HG03469 (cell line): ENCODE data around the gene PCDHGB5.

Experiments used
- ATAC-seq: cut with Tn5 transposase; IDR thresholded peaks from one replicate; pipeline ENCODE4 v1.9.1; 2021; ENCODE audit warnings: mild to moderate bottlenecking, moderate library complexity, moderate number of reproducible peaks; ENCODE audit not compliant: unreplicated experiment

Gene PCDHGB5

DNA sequence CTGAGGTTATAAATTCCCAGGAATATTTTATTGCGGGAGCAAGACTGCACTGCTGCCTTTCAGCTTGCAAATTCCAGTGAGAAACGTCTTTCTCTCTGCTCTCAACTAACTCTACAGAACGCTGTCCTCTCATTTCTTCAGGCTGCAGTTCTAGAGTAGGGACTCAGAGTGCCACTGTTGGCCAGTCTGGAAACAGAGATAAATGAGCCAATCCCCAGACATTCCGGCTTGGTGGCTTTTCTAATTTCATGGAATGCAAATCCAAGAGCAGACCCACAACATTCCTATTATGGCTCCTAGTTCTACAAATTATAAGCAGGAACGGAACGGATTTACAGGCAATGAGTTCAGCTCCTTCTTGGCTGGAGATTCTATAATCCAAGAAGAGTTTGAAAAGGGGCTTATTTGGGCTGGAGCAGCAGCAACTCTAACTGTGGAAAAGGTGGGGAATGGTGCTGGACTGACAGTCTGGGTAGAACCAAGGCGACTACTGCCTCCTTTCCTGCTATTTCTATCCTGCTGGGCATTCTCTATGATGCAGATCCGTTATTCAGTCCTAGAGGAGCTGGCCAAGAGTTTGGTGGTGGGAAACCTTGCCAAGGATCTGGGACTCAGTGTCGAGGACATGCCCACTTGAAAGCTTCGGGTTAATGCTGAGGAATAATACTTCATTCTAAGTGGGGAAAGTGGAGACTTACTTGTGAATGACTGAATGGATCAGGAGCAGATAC lies 41.8 kb downstream of the PCDHGB5 start:
- no peak for ATAC-seq

DNA sequence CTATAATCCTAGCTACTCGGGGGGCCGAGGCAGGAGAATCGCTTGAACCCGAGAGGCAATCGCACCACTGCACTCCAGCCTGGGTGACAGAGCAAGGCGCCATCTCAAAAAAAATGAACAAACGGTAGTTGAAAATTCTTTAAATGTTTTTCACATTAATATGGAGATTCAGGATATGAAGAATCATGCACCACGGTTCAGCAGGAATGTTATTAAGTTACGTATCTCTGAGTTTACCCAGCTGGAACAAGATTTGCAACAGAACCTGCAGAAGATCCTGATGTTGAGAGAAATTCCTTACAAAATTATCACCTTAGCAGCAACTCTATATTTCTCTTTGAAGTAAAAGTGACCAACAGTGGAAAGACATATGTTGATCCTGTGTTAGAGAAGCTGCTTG lies 42.6 kb downstream of the PCDHGB5 start:
- ATAC-seq = no peak

DNA sequence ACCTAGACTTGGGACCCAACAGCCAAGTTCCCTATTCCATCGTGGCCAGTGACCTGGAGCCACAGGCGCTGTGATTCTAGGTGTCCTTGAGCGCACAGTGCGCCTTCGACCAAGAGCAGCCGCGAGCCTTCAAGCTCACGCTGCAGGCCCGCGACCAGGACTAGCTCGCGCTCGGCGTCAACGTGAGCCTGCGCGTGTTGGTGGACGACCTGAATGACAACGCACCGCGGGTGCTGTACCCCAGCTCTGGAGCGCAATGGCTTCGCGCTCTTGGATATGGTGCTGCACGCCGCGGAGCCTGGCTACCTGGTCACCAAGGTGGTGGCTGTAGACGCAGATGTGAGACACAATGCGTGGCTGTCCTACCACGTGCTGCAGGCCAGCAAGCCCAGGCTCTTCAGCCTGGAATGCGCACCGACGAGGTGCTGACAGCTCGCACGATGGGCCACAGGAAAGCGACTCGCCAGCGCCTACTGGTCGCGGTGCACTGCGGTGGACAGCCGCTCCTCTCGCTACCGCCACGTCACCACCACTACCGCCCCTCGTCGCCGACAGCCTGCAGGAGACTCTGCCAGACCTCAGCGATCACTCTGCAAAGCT lies 43.9 kb downstream of the PCDHGB5 start:
- ATAC-seq = no peak
